GOT3 (cell line): ENCODE measurements around the gene MAP1LC3A.

Experiments
- DNase-seq: peaks from one replicate; lab custom pipeline; 2025; ENCODE audit warnings: mixed read lengths; lab: John Stamatoyannopoulos, UW

MAP1LC3A gene

GRCh38 chr20:34577061-34577460, 18.5 kb downstream of the MAP1LC3A start:
- no peak for DNase-seq

DNA sequence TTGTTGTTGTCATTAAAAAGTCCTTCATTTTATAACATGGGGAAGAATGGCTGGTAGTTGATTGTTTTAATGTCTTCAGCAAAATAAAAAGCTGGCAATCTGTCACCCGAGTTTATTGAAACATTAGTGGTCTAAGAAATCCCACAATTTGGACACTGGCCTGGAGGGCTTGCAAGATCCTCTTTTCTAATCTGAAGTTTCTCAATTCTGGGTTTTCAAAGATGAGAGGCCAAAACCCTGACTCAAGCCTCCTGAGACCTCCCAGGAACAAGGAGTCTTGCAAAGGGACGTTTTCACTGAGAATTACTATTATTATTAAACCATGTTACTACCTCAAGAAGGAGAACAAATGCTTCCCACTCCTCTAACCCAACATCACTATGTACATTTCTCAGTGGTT, 19.5 kb downstream of the MAP1LC3A start:
- no peak for DNase-seq

- DNase-seq: no peak
These were observed 20.0 kb downstream of the MAP1LC3A start for GRCh38 chr20:34578521-34578920.

DNA sequence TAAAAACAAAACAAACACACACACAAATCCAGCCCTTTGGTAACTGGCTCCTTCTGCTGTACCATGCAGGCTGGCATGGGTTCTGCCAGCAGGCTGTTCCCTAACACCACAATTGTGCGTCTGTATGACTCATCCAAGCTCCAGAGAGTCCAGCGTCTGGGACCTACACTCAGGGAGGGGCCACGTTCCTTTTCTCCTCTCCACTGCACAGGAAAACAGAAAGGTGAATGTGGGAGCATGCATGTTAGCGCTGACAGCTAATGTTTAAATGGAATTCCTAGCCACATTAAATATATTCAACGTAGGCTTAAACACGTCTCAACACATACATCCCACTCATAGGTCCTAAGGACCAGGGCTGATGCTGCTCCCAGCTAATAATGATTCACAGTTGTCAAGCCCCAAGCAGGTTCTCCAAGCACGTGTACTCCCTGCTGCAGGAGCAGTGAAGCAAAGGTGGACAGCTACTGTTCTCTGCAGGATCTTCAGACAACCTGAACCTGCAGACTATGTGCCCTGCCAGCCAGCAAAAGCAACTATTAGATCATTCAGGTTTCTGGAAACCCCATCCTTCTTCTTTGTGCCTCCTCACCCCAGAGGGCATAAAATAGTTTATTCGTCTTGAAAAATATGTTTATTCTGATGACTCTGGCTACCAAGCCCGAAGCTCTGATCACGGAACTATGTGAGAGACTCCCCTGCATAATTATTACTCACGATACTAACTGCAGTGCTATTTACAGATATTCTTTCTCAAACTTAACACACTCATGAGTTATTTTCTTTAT, 20.9 kb downstream of the MAP1LC3A start:
- DNase-seq: no peak

DNA sequence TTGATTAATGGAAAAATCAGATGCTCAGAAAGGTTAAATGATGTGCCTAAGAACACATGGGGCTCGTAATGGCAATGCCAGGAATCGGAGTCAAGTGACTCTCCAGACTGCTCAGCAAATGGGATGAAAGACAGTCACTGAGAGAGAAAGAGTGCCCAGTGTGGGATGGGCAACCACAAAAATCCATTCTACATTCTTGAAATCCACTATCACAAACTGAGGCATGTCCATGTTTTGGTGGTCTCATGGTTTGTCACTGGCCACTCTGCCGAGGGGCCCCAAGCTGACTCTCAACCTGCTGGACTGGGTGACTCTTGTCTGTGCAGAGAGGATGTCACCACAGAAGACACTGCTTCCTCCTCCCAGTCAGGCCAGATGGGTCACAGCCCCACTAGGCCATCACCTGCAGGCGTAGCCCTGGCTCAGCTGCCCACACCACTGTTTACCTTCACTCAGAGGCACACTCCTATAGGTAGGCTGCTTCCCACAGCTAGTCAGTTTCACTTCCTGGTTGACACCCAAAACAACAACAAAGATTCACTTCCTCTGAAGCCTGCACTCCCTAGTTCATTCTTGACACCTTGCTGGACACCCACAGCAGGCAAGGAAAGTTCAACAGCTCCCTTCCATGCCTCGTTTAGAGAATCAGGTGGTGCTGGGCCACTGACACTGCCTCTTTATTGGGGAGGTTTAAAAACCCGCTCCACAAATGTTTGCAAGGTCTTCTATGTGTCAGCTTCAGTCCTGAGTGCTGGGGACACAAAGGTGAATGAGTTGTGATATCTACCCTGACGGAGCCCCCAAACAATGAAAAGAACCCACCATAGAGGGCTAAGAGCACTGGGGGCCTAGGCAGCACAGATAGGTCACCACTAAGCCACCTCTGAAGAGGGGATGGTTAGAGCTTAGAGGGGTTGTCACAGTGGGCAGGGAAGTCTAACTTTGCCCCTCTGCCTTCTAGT, 21.7 kb downstream of the MAP1LC3A start:
- DNase-seq: no peak

GRCh38 chr20:34581341-34582184, 23.0 kb downstream of the MAP1LC3A start:
- no peak for DNase-seq

DNA sequence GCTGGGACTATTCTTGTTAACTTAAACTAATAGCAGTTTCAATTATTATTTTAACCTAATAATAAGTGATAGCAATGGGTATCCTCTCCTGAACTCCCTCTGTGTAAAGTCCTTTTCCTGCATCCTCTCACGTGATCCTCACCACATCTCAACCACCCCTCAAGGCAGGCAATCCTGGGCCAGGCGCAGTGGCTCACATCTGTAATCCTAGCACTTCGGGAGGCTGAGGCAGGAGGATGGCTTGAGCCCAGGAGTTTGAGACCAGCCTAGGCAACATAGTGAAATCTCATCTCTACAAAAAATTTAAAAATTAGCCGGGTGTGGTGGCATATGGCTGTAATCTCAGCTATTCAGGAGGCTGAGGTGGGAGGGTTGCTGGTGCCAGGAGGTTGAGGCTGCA, 23.7 kb downstream of the MAP1LC3A start:
- no peak for DNase-seq

GRCh38 chr20:34582911-34583310, 24.4 kb downstream of the MAP1LC3A start:
- no peak for DNase-seq

DNA sequence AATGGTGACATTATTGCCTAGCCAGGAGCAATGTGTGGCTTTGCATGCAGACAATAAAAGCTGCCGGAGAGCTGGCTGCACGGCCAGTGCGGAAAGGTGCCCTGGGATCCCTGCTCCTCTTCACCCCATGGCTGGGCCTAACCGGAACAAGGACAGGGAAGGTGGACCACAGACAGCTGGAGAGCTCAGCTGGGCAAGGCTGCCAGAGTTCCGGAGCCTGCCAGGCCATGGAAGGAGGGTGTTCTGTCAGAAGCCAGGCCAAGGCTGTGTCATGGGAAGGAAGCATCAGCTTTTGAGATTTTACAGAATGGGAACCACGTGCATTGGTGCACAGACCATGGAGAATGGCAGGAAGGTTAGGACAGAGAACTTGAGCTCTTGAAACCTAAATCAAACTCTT, 25.0 kb downstream of the MAP1LC3A start:
- DNase-seq: no peak

DNA sequence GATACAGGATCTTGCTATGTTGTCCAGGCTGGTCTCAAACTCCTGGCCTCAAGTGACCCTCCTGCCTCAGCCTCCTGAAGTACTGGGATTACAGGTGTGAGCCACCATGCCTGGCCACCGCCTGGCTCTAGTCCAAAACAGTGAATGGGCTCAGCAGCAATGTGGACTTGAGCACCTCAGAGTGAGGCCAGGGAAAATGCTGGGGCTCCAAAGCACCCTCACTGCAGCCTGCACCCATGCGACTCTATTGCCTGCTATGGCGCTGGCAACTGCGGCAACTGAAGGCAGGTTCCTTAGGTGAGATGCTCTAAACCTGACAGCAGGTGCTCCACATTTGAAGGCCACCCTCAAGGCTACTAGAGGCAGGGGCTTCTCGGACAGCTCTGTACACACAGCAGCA, 26.5 kb downstream of the MAP1LC3A start:
- no peak for DNase-seq

- no peak for DNase-seq
These were observed 28.1 kb downstream of the MAP1LC3A start for GRCh38 chr20:34586488-34587163.

GRCh38 chr20:34595377-34596184, 37.1 kb downstream of the MAP1LC3A start:
- no peak for DNase-seq

- DNase-seq: no peak
These were observed 42.6 kb downstream of the MAP1LC3A start for GRCh38 chr20:34600892-34601653.

GRCh38 chr20:34604980-34605788, 46.7 kb downstream of the MAP1LC3A start:
- DNase-seq: no peak

DNA sequence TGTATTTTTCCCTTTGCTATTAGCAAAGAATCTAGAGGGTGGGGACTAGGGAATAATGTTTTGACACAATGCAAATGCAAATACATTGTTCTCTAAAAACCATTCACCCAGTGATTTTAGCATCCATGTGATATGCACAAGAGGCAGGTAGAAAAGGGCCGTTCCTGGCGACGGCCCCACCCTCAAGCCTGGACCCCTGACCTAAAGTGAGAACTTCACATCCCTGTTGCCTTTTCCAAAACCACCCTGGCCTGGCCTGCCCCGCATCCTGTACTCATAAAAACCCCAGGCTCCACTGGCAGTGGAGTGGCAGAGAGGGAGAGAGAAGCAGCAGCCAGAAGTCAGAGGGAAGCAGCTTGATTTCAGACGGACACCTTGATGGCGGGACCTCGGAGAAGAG, 48.5 kb downstream of the MAP1LC3A start:
- no peak for DNase-seq
